HepG2 (cell line): Measurements from ENCODE around the gene EIF1. TPM values are rescaled to one million over a fixed set of nuclear protein-coding genes. Genes with fewer than 3 reads are reported as not detected.

Experiments used
- CENPX ChIP-seq: sonication (generic); formaldehyde crosslinking; IDR thresholded peaks from 2 replicates; pipeline ENCODE4 v1.9.0; 2021; ENCODE audit warnings: mild to moderate bottlenecking, missing genetic modification reagents, moderate library complexity
- CTCF ChIP-seq: sonication (generic); formaldehyde crosslinking; IDR thresholded peaks from 2 replicates; pipeline ENCODE4 v1.5.0; 2020; ENCODE audit warnings: mild to moderate bottlenecking, missing genetic modification reagents, moderate library complexity
- ELF3 ChIP-seq: IDR thresholded peaks from 2 replicates; pipeline ENCODE4 v1.6.1; 2016; ENCODE audit warnings: missing genetic modification reagents, missing compliant biosample characterization
- FOXC1 ChIP-seq: sonication (generic); formaldehyde crosslinking; IDR thresholded peaks from 2 replicates; pipeline ENCODE4 v1.8.0; 2022; ENCODE audit warnings: mild to moderate bottlenecking, missing genetic modification reagents, borderline replicate concordance
- HOXD1 ChIP-seq: sonication (generic); formaldehyde crosslinking; IDR thresholded peaks from 2 replicates; pipeline ENCODE4 v1.5.0; 2020; ENCODE audit warnings: missing genetic modification reagents
- ISX ChIP-seq: sonication (generic); formaldehyde crosslinking; conservative IDR thresholded peaks from 2 replicates; pipeline ENCODE4 v1.5.0; 2020; ENCODE audit warnings: missing genetic modification reagents
- LCORL ChIP-seq, 2 experiments: fragments of 450-650 bp in 1 of 2; sonication (generic) in 1 of 2; formaldehyde crosslinking in 1 of 2; IDR thresholded peaks; 2 replicates each; pipeline versions ENCODE4 v1.5.0 to v1.6.1; 2017 to 2020; ENCODE audit warnings: antibody characterized with exemption in 1 of 2, missing genetic modification reagents in 1 of 2
- RBM22 ChIP-seq: fragments of 200-400 bp; formaldehyde crosslinking; optimal IDR thresholded peaks from 2 replicates; pipeline ENCODE3; 2017; ENCODE audit warnings: mild to moderate bottlenecking, low read length, moderate library complexity
- SP2 ChIP-seq: sonication (generic); formaldehyde crosslinking; IDR thresholded peaks from 2 replicates; pipeline ENCODE4 v1.5.1; 2020; ENCODE audit warnings: mild to moderate bottlenecking, missing genetic modification reagents
- ZBTB25 ChIP-seq: IDR thresholded peaks from 2 replicates; pipeline ENCODE4 v1.6.1; 2018; ENCODE audit warnings: missing genetic modification reagents
- ZFP36L1 ChIP-seq: sonication (generic); formaldehyde crosslinking; IDR thresholded peaks from 2 replicates; pipeline ENCODE4 v1.8.0; 2022; ENCODE audit warnings: mild to moderate bottlenecking, missing genetic modification reagents, moderate library complexity
- ZKSCAN1 ChIP-seq: fragments of 150-350 bp; IDR thresholded peaks from 2 replicates; pipeline ENCODE4 v1.6.1; 2014; ENCODE audit warnings: low read length
- ZNF282 ChIP-seq: fragments of 450-650 bp; IDR thresholded peaks from 2 replicates; pipeline ENCODE4 v1.6.1; 2018; ENCODE audit not compliant: partially characterized antibody
- ZNF337 ChIP-seq: sonication (generic); formaldehyde crosslinking; IDR thresholded peaks from 2 replicates; pipeline ENCODE4 v1.5.1; 2020; ENCODE audit warnings: missing genetic modification reagents, low read depth, mild to moderate bottlenecking, borderline replicate concordance
- ZNF441 ChIP-seq: sonication (generic); formaldehyde crosslinking; IDR thresholded peaks from 2 replicates; pipeline ENCODE4 v1.7.0; 2021; ENCODE audit warnings: missing genetic modification reagents, borderline replicate concordance
- ZNF550 ChIP-seq: sonication (generic); formaldehyde crosslinking; IDR thresholded peaks from 2 replicates; pipeline ENCODE4 v1.4.0; 2020; ENCODE audit warnings: mild to moderate bottlenecking, missing genetic modification reagents, borderline replicate concordance
- ZNF709 ChIP-seq: sonication (generic); formaldehyde crosslinking; IDR thresholded peaks from 2 replicates; pipeline ENCODE4 v1.5.0; 2020; ENCODE audit warnings: mild to moderate bottlenecking, missing genetic modification reagents
- polyA plus RNA-seq, 8 experiments: library from polyadenylated mRNA; depleted of rRNA in 3 of 8; stranded (reverse) in 7 of 8; unstranded in 1 of 8; fragments of >200 nt; fragmentation: Illumina TruSeq in 4 of 8; extraction: Trizol in 4 of 8; gene quantifications; 2 replicates each; pipeline versions ENCODE4 v1.2.1 to v1.2.3, GENCODE V29; 2011 to 2016; ENCODE audit warnings: low read depth in 4 of 8, missing spikeins in 1 of 8, mixed read lengths in 1 of 8; ENCODE audit not compliant: insufficient read depth in 1 of 8
- total RNA-seq, 5 experiments: library from RNA; depleted of rRNA; stranded (reverse); fragments of >200 nt; fragmentation: Illumina TruSeq; extraction: Trizol; gene quantifications; 2 replicates each; pipeline ENCODE4 v1.2.3, GENCODE V29; 2016; ENCODE audit warnings: low read depth in 1 of 5
- TF ChIP-seq, protein P1 (sequence below): sonication (generic); formaldehyde crosslinking; IDR thresholded peaks from 2 replicates; pipeline ENCODE4 v1.8.0; 2022; ENCODE audit warnings: mild to moderate bottlenecking, missing genetic modification reagents, moderate library complexity
- TF ChIP-seq, protein P2 (sequence below): sonication (generic); formaldehyde crosslinking; IDR thresholded peaks from 2 replicates; pipeline ENCODE4 v1.5.1; 2020; ENCODE audit warnings: missing genetic modification reagents, mild to moderate bottlenecking, borderline replicate concordance
- TF ChIP-seq, protein P3 (sequence below): sonication (generic); formaldehyde crosslinking; IDR thresholded peaks from 2 replicates; pipeline ENCODE4 v1.5.0; 2020; ENCODE audit warnings: missing genetic modification reagents, mild to moderate bottlenecking, borderline replicate concordance

The EIF1 gene
- total and polyA plus RNA-seq, 2 of the 13 experiments (the other 11 are each of a cell fraction or from before 2014, with no cell fraction given), result 147 to 517 TPM

DNA sequence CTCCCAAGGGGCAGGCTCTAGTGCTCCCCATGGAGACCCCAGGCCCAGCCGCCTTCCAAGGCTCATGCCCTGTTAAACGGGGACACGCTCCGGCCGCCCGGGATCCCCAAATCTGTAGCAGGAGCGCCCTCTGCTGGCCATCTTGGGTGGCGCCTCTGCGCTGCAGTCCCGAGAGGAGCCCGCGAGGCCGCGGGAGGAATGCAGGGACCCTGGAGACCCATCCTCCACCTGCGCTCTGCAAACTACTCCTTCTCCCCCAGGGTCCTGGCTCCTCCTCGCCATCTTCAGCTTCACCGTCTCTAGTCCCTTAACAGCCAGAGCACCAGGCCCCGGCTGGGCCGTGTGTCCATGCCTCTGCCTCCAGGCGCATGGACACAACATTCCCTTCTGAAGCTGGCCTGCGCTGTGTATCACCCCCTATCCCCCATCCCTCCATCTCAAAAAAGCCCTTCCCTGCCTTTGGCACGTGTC lies 40.7 kb upstream of the EIF1 start (continued):
- no peak; the same call in 1 of the 2 replicates for TF ChIP-seq FOXC1 (CRISPR knock-in tag)
- TF ChIP-seq ISX (CRISPR knock-in tag), result no peak
- no peak for TF ChIP-seq ZNF550
- TF ChIP-seq, protein P1, sequence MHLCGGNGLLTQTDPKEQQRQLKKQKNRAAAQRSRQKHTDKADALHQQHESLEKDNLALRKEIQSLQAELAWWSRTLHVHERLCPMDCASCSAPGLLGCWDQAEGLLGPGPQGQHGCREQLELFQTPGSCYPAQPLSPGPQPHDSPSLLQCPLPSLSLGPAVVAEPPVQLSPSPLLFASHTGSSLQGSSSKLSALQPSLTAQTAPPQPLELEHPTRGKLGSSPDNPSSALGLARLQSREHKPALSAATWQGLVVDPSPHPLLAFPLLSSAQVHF (CRISPR knock-in tag), result no peak
- no peak for TF ChIP-seq ZNF337 (CRISPR knock-in tag)
- TF ChIP-seq CENPX, result no peak
- TF ChIP-seq ZNF282, result no peak
- TF ChIP-seq ZKSCAN1, result no peak
- TF ChIP-seq ZNF441, result no peak
- TF ChIP-seq, protein P2, sequence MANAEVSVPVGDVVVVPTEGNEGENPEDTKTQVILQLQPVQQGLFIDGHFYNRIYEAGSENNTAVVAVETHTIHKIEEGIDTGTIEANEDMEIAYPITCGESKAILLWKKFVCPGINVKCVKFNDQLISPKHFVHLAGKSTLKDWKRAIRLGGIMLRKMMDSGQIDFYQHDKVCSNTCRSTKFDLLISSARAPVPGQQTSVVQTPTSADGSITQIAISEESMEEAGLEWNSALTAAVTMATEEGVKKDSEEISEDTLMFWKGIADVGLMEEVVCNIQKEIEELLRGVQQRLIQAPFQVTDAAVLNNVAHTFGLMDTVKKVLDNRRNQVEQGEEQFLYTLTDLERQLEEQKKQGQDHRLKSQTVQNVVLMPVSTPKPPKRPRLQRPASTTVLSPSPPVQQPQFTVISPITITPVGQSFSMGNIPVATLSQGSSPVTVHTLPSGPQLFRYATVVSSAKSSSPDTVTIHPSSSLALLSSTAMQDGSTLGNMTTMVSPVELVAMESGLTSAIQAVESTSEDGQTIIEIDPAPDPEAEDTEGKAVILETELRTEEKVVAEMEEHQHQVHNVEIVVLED (CRISPR knock-in tag), result no peak; the same call in 1 of the 2 replicates
- 0 out of 2 replicates have a peak, but pooled peaks have one; percentile 21 for TF ChIP-seq SP2 (CRISPR knock-in tag)
- TF ChIP-seq, protein P3, sequence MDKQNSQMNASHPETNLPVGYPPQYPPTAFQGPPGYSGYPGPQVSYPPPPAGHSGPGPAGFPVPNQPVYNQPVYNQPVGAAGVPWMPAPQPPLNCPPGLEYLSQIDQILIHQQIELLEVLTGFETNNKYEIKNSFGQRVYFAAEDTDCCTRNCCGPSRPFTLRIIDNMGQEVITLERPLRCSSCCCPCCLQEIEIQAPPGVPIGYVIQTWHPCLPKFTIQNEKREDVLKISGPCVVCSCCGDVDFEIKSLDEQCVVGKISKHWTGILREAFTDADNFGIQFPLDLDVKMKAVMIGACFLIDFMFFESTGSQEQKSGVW (CRISPR knock-in tag), result no peak
- peak; percentile 55; the same call in 1 of the 2 replicates for TF ChIP-seq ZBTB25 (CRISPR knock-in tag)
- no peak for TF ChIP-seq ZFP36L1 (CRISPR knock-in tag)
- no peak for TF ChIP-seq ZNF709 (CRISPR knock-in tag)
- TF ChIP-seq RBM22, result no peak
- TF ChIP-seq CTCF, result peak; percentile 98
- no peak for TF ChIP-seq LCORL (IDR thresholded peaks at IDR 0.05)
- no peak for TF ChIP-seq LCORL (CRISPR knock-in tag; IDR thresholded peaks at IDR 0.05)
- peak; percentile 33; the same call in 1 of the 2 replicates for TF ChIP-seq ELF3 (CRISPR knock-in tag)
- TF ChIP-seq HOXD1 (CRISPR knock-in tag), result no peak
